MM.1S (cell line): ENCODE data around the gene PRKG1.

Source experiments
- DNase-seq: peaks from one replicate; pipeline ENCODE4 v3.0.0-alpha.2; 2015
- H2AFZ ChIP-seq: fragments of 300-600 bp; sonication (generic); 2 replicates; pipeline ENCODE4 v1.6.0; 2016; ENCODE audit warnings: antibody characterized with exemption, low read length
- H3F3A ChIP-seq: fragments of 300-600 bp; sonication (generic); 2 replicates; pipeline ENCODE4 v1.6.1; 2016; ENCODE audit warnings: mild to moderate bottlenecking, antibody characterized with exemption, low read length, moderate library complexity, mixed read lengths; ENCODE audit not compliant: insufficient read depth
- H3K27ac ChIP-seq: fragments of 300-600 bp; sonication (generic); 2 replicates; pipeline ENCODE4 v1.5.1; 2016; ENCODE audit warnings: mild to moderate bottlenecking, low read length
- H3K27me3 ChIP-seq: fragments of 300-600 bp; sonication (generic); replicated peaks from 2 replicates; pipeline ENCODE4 v1.6.0; 2016; ENCODE audit warnings: low read length; ENCODE audit not compliant: insufficient read depth
- H3K36me3 ChIP-seq: fragments of 300-600 bp; sonication (generic); replicated peaks from 2 replicates; pipeline ENCODE4 v1.6.1; 2016; ENCODE audit warnings: mild to moderate bottlenecking, low read length, mixed read lengths; ENCODE audit not compliant: insufficient read depth
- H3K4me1 ChIP-seq: fragments of 300-600 bp; sonication (generic); 2 replicates; pipeline ENCODE4 v1.6.1; 2016; ENCODE audit warnings: low read length, mixed read lengths
- H3K4me2 ChIP-seq: fragments of 300-600 bp; sonication (generic); 2 replicates; pipeline ENCODE4 v1.6.0; 2016; ENCODE audit warnings: low read depth, low read length
- H3K4me3 ChIP-seq: fragments of 300-600 bp; sonication (generic); 2 replicates; pipeline ENCODE4 v1.5.1; 2016; ENCODE audit warnings: low read length, mixed read lengths
- H3K79me2 ChIP-seq: fragments of 300-600 bp; sonication (generic); 2 replicates; pipeline ENCODE4 v1.6.1; 2016; ENCODE audit warnings: mixed run types, low read length, mixed read lengths
- H3K9ac ChIP-seq: fragments of 300-600 bp; sonication (generic); 2 replicates; pipeline ENCODE4 v1.6.1; 2016; ENCODE audit warnings: low read length, mixed read lengths
- H3K9me2 ChIP-seq: fragments of 300-600 bp; sonication (generic); replicated peaks from 2 replicates; pipeline ENCODE4 v1.6.1; 2016; ENCODE audit warnings: mild to moderate bottlenecking, low read length, mixed read lengths; ENCODE audit not compliant: insufficient read depth
- H3K9me3 ChIP-seq: fragments of 300-600 bp; sonication (generic); replicated peaks from 2 replicates; pipeline ENCODE4 v1.6.1; 2016; ENCODE audit warnings: mild to moderate bottlenecking, low read length, mixed read lengths; ENCODE audit not compliant: insufficient read depth
- H4K20me1 ChIP-seq: fragments of 300-600 bp; sonication (generic); 2 replicates; pipeline ENCODE4 v1.6.1; 2016; ENCODE audit warnings: mild to moderate bottlenecking, low read length, moderate library complexity, mixed read lengths; ENCODE audit not compliant: insufficient read depth
- CTCF ChIP-seq: fragments of 300-600 bp; sonication (generic); IDR thresholded peaks from 2 replicates; pipeline ENCODE4 v1.5.1; 2016; ENCODE audit warnings: antibody characterized with exemption, low read length, mixed read lengths
- EZH2 ChIP-seq: fragments of 300-600 bp; sonication (generic); optimal IDR thresholded peaks from 2 replicates; pipeline ENCODE3; 2017; ENCODE audit warnings: low read depth, mild to moderate bottlenecking, antibody characterized with exemption, low read length, mixed read lengths
- EZH2phosphoT487 ChIP-seq: fragments of 300-600 bp; sonication (generic); IDR thresholded peaks from 2 replicates; pipeline ENCODE4 v1.6.1; 2018; ENCODE audit warnings: antibody characterized with exemption, low read length

PRKG1 gene

DNA sequence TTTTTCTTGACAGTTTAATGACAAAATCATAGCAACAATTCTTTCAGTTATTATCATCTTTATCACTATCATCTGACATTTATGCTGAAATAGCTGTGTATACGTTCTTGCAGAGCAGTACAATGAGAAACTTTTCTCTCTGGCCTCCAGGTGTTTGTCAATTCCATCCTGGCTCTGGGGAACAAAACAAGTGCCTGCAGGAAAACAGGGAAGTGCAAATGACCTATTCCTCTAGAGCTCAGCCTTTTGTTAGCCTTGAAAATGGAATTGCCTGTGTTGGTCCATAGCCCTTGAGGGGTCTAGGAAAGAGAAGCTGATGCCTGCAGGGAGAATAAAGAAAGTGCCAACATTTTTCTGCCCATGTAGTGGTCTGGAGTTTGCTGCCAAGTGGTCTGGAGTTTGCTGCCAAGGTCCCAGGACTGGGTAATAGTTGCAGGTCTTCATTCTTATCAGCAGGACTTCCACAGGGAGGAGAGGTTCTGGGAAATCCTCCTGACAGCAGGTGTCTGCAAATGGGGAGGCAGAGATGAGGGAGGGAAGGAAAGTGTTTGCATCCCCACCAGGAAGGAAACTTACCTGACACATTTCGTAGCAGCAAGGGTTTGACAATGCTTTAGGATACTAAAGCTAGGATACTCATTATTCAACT lies 635.2 kb downstream of the PRKG1 start:
- no peak for TF ChIP-seq CTCF
- TF ChIP-seq EZH2phosphoT487 = no peak
- TF ChIP-seq EZH2 = no peak
- no peak overlapping the region for H3K4me3 ChIP-seq
- H3K27ac ChIP-seq = no peak overlapping the region
- no peaks in the 10 kb centered on the region for H3K36me3 ChIP-seq
- no peaks in the 10 kb centered on the region for H3F3A ChIP-seq
- no peaks in the 10 kb centered on the region for H3K27me3 ChIP-seq
- no peak overlapping the region for H2AFZ ChIP-seq
- H3K4me1 ChIP-seq = no peaks in the 10 kb centered on the region
- H3K79me2 ChIP-seq = no peaks in the 10 kb centered on the region
- DNase-seq = no peak
- no peaks in the 10 kb centered on the region for H4K20me1 ChIP-seq
- no peaks in the 10 kb centered on the region for H3K9me3 ChIP-seq
- H3K9me2 ChIP-seq = no peaks in the 10 kb centered on the region
- H3K9ac ChIP-seq = no peak overlapping the region
- no peak overlapping the region for H3K4me2 ChIP-seq

- no peaks in the 10 kb centered on the region for H4K20me1 ChIP-seq
- H3K27ac ChIP-seq = no peak overlapping the region
- no peak overlapping the region for H3K9ac ChIP-seq
- no peaks in the 10 kb centered on the region for H3K4me1 ChIP-seq
- no peaks in the 10 kb centered on the region for H3K36me3 ChIP-seq
- H3K79me2 ChIP-seq = no peaks in the 10 kb centered on the region
- H3K9me2 ChIP-seq = no peaks in the 10 kb centered on the region
- DNase-seq = no peak
- no peak overlapping the region for H2AFZ ChIP-seq
- no peaks in the 10 kb centered on the region for H3K9me3 ChIP-seq
- no peaks in the 10 kb centered on the region for H3K27me3 ChIP-seq
- H3K4me2 ChIP-seq = no peak overlapping the region
- TF ChIP-seq EZH2 (no peak), EZH2phosphoT487 (no peak), CTCF (no peak)
- no peak overlapping the region for H3K4me3 ChIP-seq
- no peaks in the 10 kb centered on the region for H3F3A ChIP-seq
These were observed 637.2 kb downstream of the PRKG1 start for GRCh38 chr10:51711519-51711891.

- Histone ChIP-seq H3K4me1 (no peaks in the 10 kb centered on the region), H3K9me3 (no peaks in the 10 kb centered on the region), H2AFZ (no peak overlapping the region), H3K27ac (no peak overlapping the region), H4K20me1 (no peaks in the 10 kb centered on the region), H3K79me2 (no peaks in the 10 kb centered on the region), H3K36me3 (no peaks in the 10 kb centered on the region), H3K4me3 (no peak overlapping the region), H3K27me3 (no peaks in the 10 kb centered on the region), H3K9me2 (no peaks in the 10 kb centered on the region), H3K4me2 (no peak overlapping the region), H3K9ac (no peak overlapping the region), H3F3A (no peaks in the 10 kb centered on the region)
- no peak for DNase-seq
- no peak for TF ChIP-seq CTCF
- TF ChIP-seq EZH2 = no peak
- TF ChIP-seq EZH2phosphoT487 = no peak
These were observed 642.7 kb downstream of the PRKG1 start for GRCh38 chr10:51716981-51717380.
